Measurements from ENCODE around the gene LRP5.

Gene LRP5

GRCh38 chr11:68308068-68308467 lies 4.3 kb upstream of the LRP5 start:
- in situ Hi-C loops (cut with MboI; ENCODE audit: low sequenced_read_pairs): no loop called here

GRCh38 chr11:68309621-68310185 lies 2.7 kb upstream of the LRP5 start:
- in situ Hi-C loops (cut with MboI; ENCODE audit: low sequenced_read_pairs): no loop called here

- in situ Hi-C loops (cut with MboI; ENCODE audit: low sequenced_read_pairs): no loop called here
Observed at GRCh38 chr11:68311160-68312116, 953 bp upstream of the LRP5 start.

- in situ Hi-C loops (cut with MboI; ENCODE audit: low sequenced_read_pairs): no loop called here
Observed at GRCh38 chr11:68312780-68313573, 586 bp downstream of the LRP5 start.

DNA sequence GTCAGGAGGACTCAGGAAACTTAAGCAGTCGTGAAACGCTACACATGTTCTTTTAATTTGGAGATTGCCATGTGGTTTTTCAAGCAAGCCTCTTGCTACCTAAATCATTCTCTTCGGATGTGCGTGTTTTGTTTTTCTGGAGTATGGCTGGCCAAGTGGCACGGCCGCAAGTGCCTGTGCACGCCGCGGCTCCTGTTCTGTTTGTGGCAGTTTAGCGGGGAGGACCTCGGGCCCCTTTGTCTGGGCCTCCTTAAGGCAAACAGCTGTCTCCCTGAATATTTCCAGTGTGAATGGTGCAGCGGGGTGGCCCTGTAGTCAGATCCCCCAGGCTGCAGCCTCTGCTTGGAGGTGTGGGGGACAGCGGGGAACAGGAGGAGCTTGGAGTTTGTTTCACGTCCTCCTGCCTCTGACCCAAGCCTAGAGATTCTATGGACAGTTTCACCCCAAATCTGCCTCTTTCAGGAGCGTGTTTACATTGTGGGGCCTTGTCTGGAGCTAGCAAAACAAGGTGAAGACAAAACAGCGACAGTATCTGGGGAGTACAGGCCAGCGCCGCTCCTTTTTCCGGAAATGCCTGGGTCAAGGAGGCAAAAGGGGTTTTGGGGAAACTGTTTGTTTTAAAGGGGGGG lies 1.3 kb downstream of the LRP5 start:
- in situ Hi-C loops (cut with MboI; ENCODE audit: low sequenced_read_pairs): no loop called here

GRCh38 chr11:68314203-68315170 lies 2.1 kb downstream of the LRP5 start:
- in situ Hi-C loops (cut with MboI; ENCODE audit: low sequenced_read_pairs): no loop called here

- in situ Hi-C loops (cut with MboI; ENCODE audit: low sequenced_read_pairs): no loop called here
Observed at GRCh38 chr11:68315171-68315920, 3.0 kb downstream of the LRP5 start.

- in situ Hi-C loops (cut with MboI; ENCODE audit: low sequenced_read_pairs): no loop called here
Observed at GRCh38 chr11:68317147-68317785, 4.9 kb downstream of the LRP5 start.

- in situ Hi-C loops (cut with MboI; ENCODE audit: low sequenced_read_pairs): no loop called here
Observed at GRCh38 chr11:68321293-68322051, 9.1 kb downstream of the LRP5 start.

DNA sequence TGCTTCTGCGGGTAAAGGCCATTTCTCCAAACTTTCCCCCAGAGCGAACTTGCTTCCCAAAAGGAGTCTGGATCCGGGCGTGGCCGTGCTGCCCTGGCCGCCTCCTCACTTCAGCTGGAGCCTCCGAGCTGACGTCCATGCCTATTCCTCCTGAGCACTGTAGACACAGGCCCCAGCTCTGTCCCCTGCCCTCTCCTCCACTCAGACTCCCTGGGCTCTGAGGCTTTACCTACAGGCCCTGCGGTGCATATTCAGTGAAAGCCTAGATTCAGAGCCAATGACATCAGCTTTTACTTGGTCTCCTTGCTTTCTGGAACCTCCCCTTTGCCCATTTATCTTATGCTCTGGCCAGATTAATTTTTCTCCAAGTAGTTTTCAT lies 9.7 kb downstream of the LRP5 start:
- in situ Hi-C loops (cut with MboI; ENCODE audit: low sequenced_read_pairs): no loop called here

DNA sequence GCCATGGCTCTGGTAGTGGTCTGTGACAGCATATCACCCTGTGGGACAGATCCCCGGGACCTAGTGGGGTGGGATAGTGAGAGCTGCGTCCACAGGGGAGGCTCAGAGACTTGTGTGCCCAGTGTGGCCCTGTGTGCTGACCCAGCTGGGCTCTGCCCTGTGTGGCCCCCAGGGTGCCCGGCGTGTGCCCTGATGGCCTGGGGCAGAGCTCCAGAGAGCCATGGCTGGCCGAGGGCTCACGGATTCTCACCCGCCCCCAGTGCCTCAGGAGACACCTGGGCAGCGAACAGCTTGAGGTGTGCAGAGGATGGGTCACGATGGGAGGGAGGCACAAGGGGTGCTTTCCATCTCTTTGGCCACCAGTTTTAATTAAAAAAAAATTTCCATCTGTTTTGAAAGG lies 11.8 kb downstream of the LRP5 start:
- in situ Hi-C loops (cut with MboI; ENCODE audit: low sequenced_read_pairs): no loop called here

DNA sequence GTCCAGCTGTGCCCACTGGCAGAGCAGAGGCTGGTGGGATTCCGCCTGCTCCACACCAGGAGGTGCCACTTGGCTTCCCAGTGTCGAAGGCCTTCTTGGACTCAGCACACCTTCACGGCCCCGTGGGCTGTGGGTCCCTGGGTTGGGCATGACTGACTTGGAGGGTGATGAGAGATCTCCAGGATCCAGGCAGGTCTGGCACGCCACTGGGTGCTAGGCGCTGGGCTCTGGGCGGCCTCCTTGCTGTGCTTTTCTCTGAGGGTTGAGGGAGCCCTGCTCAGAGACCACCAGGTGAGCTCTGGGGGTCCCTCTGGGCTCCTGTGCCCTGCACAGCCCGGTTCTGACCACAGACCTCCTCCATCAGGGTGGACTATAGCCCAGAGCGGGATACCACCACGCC lies 12.3 kb downstream of the LRP5 start:
- in situ Hi-C loops (cut with MboI; ENCODE audit: low sequenced_read_pairs): no loop called here

GRCh38 chr11:68325183-68325906 lies 13.0 kb downstream of the LRP5 start:
- in situ Hi-C loops (cut with MboI; ENCODE audit: low sequenced_read_pairs): no loop called here

- in situ Hi-C loops (cut with MboI; ENCODE audit: low sequenced_read_pairs): no loop called here
Observed at GRCh38 chr11:68325907-68326220, 13.5 kb downstream of the LRP5 start.

DNA sequence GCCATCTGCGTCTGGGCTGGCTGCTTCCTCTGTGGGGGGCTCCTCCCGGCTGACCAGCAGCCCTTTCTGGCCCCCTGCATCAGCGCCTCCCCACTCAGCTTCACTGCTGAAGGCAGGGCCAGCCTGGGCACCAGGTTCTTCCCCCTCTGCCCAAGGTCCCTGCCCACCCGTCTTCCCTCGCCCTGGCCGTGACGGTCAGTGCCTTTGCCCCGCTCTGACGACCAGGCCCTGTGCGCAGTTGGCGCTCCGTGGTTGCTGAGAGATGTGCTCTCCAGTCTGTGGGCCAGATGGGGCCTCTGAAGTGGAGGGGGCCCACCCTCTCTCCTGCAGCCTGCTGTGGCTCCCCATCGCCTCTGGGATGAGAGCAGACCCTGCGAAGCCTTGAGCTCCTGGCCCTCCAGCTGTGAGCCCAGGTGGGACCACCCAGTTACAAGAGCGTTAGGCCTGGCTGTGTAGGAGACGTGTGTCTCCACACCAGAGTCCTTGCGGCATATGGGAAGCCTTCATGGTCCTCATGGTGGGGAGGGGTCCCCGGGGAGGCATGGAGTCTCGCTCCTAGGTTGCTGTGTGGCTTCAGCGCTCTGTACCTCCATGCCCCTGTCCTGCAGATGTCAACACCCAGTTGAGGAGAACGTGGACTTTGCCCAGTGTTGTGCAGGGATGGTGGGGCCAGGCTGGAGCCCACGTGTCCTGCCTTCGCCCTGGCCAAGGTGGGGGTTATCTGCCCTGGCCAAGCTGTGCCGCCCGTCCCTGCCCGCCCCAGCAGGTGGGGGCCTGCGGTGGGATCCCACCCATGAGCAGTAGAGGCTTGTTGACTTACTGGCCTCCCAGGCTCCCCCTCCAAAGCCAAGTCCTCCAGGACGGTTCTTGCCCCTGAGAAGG lies 14.2 kb downstream of the LRP5 start:
- in situ Hi-C loops (cut with MboI; ENCODE audit: low sequenced_read_pairs): no loop called here

GRCh38 chr11:68327586-68328370 lies 15.4 kb downstream of the LRP5 start:
- in situ Hi-C loops (cut with MboI; ENCODE audit: low sequenced_read_pairs): no loop called here
